A549 treated with dexamethasone at 1 μM for 4 hours (cell line): ENCODE results near the gene KCTD21. TPM values are rescaled to one million over a fixed set of nuclear protein-coding genes. Genes with fewer than 3 reads are reported as not detected.

Experiments
- total RNA-seq: library from RNA; stranded (reverse); fragments of 200-300 nt; extraction: Qiagen RNA extraction; gene quantifications from 5 replicates; pipeline ENCODE4 v1.2.3, GENCODE V29; 2022

KCTD21 gene
- total RNA-seq = 7.3 to 8.7 TPM (median 7.7 TPM) in 5 replicates

DNA sequence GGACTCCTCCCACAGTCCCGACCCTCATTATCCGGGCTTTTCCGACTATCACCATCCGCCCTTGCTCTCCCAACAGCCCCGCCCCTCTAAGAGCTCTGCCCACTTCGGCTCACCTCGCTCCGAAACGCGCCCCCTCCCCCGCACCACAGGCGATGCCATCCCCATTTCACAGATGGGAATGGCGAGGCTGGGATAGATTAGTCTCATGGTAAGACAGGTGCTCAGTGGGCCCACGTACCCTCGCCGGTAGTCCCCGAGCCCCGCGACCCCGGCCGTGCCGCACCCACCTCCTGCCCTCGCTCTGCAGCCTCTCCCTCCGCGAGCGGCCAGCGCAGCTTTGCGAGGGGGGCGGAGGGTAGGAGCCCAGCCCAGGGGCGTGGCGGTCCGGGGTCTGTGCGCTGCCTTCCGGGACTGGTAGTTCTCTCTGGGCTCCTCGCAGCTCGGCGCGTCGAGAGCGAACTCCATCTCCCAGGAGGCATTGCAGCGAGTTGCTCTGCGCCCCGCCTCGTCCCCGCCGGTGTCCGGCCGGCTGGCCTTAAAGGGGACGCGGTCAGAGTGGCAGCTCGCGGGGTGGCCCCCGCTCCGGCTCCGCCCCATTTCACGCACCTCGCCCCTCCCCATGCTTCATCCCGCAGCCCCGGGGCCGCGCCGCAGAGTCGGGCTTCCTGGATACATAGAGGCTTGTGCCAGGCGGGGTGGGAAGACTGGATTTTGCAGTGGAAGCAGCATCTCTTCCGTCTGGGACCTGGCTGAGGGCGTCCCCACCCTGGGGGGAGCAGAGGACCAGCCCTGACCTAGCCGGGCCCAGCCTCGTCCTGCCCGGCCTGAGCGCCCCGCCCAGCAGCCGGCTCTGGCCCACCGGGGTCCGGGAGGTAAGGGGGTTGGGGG is at the start of gene KCTD21, which contains the start of gene USP35:
Gene KCTD21 (minus strand): TSS at position 341 of the 888 bp plus-strand sequence. CDS start 14,072 bp downstream, outside the sequence.
Gene USP35 (plus strand): TSS at position 634 of the 888 bp plus-strand sequence. CDS start 7,327 bp downstream, outside the sequence.

GRCh38 chr11:78139422-78140391 is 48.7 kb downstream of the KCTD21 start, which contains the start of gene ALG8:
TSS of gene ALG8 (minus strand) at chr11:78139626. CDS start at chr11:78139588, 38 bp downstream.

Other genes with a start within 250 kb of the KCTD21 start
- gene INTS4, start 194.0 kb downstream of the KCTD21 start, total RNA-seq = 16.7 to 21.5 TPM (median 19.1 TPM) in 5 replicates
- gene KCTD14, start 165.3 kb downstream of the KCTD21 start, total RNA-seq = 1.6 to 1.9 TPM (median 1.6 TPM) in 5 replicates
- gene THRSP, start 124.8 kb downstream of the KCTD21 start, total RNA-seq = not detected in 5 replicates
- gene NDUFC2, start 108.8 kb downstream of the KCTD21 start, total RNA-seq = 228 to 300 TPM (median 235 TPM) in 5 replicates
- 48.8 to 67.1 TPM (median 61.6 TPM) in 5 replicates for gene ALG8, start 49.0 kb downstream of the KCTD21 start, total RNA-seq
- 5.9 to 8.2 TPM (median 7.7 TPM) in 5 replicates for gene USP35, start 293 bp upstream of the KCTD21 start, total RNA-seq
- gene GAB2, start 229.2 kb upstream of the KCTD21 start, total RNA-seq = 3.8 to 5.5 TPM (median 4.7 TPM) in 5 replicates